KMS-11 (cell line): ENCODE data around the gene GRK2.

Experiments used
- H2AFZ ChIP-seq: fragments of 200-600 bp; sonication (generic); 2 replicates; pipeline ENCODE4 v1.6.1; 2016; ENCODE audit warnings: antibody characterized with exemption, mixed run types, low read depth
- H3K27ac ChIP-seq: fragments of 200-600 bp; sonication (generic); 2 replicates; pipeline ENCODE4 v1.6.1; 2016; ENCODE audit warnings: mild to moderate bottlenecking, mixed run types
- H3K27me3 ChIP-seq: fragments of 200-600 bp; sonication (generic); 2 replicates; pipeline ENCODE4 v1.6.1; 2017; ENCODE audit warnings: mild to moderate bottlenecking, low read depth, mixed run types, moderate library complexity; ENCODE audit not compliant: insufficient read depth
- H3K36me3 ChIP-seq: fragments of 200-600 bp; sonication (generic); 2 replicates; pipeline ENCODE4 v1.6.1; 2017; ENCODE audit warnings: mild to moderate bottlenecking, mixed run types; ENCODE audit not compliant: insufficient read depth
- H3K4me1 ChIP-seq: fragments of 200-600 bp; sonication (generic); 2 replicates; pipeline ENCODE4 v1.6.1; 2016; ENCODE audit warnings: mild to moderate bottlenecking, low read depth, mixed run types; ENCODE audit not compliant: poor library complexity, severe bottlenecking
- H3K4me2 ChIP-seq: fragments of 200-600 bp; sonication (generic); 2 replicates; pipeline ENCODE4 v1.7.0; 2016; ENCODE audit warnings: mild to moderate bottlenecking, mixed run types
- H3K4me3 ChIP-seq: fragments of 200-600 bp; sonication (generic); IDR thresholded peaks from 2 replicates; pipeline ENCODE4 v1.6.1; 2017; ENCODE audit warnings: low read depth, low read length, mixed read lengths; ENCODE audit not compliant: insufficient read depth
- H3K79me2 ChIP-seq: fragments of 200-600 bp; sonication (generic); 2 replicates; pipeline ENCODE4 v1.6.1; 2016; ENCODE audit warnings: low read depth, mixed run types; ENCODE audit not compliant: insufficient read depth
- H3K9ac ChIP-seq: fragments of 200-600 bp; sonication (generic); 2 replicates; pipeline ENCODE4 v1.6.1; 2016; ENCODE audit warnings: mild to moderate bottlenecking, mixed run types
- H4K20me1 ChIP-seq: fragments of 200-600 bp; sonication (generic); 2 replicates; pipeline ENCODE4 v1.6.1; 2016; ENCODE audit warnings: mild to moderate bottlenecking, mixed run types; ENCODE audit not compliant: insufficient read depth
- TF ChIP-seq, protein P1 (sequence below): fragments of 200-600 bp; sonication (generic); conservative IDR thresholded peaks from 2 replicates; pipeline ENCODE4 v1.6.1; 2017; ENCODE audit warnings: low read depth, mild to moderate bottlenecking, antibody characterized with exemption, low read length, moderate library complexity, mixed read lengths

GRK2 gene

DNA sequence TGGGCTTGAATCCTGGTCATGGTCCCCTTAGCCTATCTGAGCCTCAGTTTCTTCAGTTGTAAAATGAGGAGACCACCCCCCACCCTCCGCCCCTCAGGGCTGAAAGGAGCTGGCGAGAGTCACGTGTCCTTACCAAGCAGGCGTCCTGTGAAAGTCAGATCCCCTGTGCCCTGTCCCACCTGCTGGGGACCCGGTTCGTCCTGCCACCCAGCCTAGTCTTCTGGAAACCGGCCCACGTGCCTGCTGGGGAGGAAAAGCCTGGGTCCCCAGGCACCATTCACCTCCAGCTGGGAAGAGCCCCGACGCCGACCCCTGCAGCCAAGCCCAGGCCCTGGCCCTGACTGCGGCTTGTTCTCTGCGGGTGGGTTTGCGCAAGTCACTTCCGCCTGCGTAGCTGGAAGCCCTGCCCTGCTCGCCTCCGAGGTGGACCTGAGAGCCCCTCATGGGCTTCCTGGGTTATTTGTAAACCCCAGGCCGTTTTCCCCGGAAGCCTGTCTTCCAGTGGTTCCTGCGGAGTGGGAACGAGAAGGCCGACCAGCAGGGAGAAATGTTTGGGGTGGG, 36.4 kb downstream of the GRK2 start:
- H3K9ac ChIP-seq: no peak overlapping the region
- H4K20me1 ChIP-seq: no peaks in the 10 kb centered on the region
- no peaks in the 10 kb centered on the region for H3K36me3 ChIP-seq
- H3K79me2 ChIP-seq: no peaks in the 10 kb centered on the region
- no peaks in the 10 kb centered on the region for H3K27me3 ChIP-seq
- H3K27ac ChIP-seq: no peak overlapping the region
- H3K4me2 ChIP-seq: peak overlapping the region; percentile 54
- H3K4me3 ChIP-seq: no peak overlapping the region
- TF ChIP-seq, protein P1, sequence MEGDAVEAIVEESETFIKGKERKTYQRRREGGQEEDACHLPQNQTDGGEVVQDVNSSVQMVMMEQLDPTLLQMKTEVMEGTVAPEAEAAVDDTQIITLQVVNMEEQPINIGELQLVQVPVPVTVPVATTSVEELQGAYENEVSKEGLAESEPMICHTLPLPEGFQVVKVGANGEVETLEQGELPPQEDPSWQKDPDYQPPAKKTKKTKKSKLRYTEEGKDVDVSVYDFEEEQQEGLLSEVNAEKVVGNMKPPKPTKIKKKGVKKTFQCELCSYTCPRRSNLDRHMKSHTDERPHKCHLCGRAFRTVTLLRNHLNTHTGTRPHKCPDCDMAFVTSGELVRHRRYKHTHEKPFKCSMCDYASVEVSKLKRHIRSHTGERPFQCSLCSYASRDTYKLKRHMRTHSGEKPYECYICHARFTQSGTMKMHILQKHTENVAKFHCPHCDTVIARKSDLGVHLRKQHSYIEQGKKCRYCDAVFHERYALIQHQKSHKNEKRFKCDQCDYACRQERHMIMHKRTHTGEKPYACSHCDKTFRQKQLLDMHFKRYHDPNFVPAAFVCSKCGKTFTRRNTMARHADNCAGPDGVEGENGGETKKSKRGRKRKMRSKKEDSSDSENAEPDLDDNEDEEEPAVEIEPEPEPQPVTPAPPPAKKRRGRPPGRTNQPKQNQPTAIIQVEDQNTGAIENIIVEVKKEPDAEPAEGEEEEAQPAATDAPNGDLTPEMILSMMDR: no peak
- no peaks in the 10 kb centered on the region for H3K4me1 ChIP-seq
- peak overlapping the region; percentile 71; the same call in 1 of the 2 replicates for H2AFZ ChIP-seq

GRCh38 chr11:67303132-67303834, 37.0 kb downstream of the GRK2 start, which contains the start of gene SSH3:
SSH3 (plus strand) TSS chr11:67303530; CDS start chr11:67303626, 96 bp downstream.
- no peaks in the 10 kb centered on the region for H3K4me1 ChIP-seq
- peak within 1 kb of the TSS; percentile 71 for H2AFZ ChIP-seq

GRCh38 chr11:67303835-67304411, 37.6 kb downstream of the GRK2 start:
- Histone ChIP-seq H3K27me3 (no peaks in the 10 kb centered on the region), H3K4me2 (peak overlapping the region; percentile 54; the same call in 1 of the 2 replicates), H3K9ac (peak overlapping the region; percentile 51; the same call in 1 of the 2 replicates), H3K79me2 (no peaks in the 10 kb centered on the region), H3K36me3 (no peaks in the 10 kb centered on the region), H4K20me1 (no peaks in the 10 kb centered on the region), H3K27ac (no peak overlapping the region), H2AFZ (peak overlapping the region; percentile 71), H3K4me3 (no peak overlapping the region), H3K4me1 (no peaks in the 10 kb centered on the region)
- TF ChIP-seq, protein P1: no peak

More at GRCh38 chr11:67303132-67303834, 37.0 kb downstream of the GRK2 start, which contains the start of gene SSH3:
- no peaks in the 10 kb centered on the region for H3K27me3 ChIP-seq
- H3K27ac ChIP-seq: no peak within 1 kb of the TSS
- peak within 1 kb of the TSS; percentile 51; the same call in 1 of the 2 replicates for H3K9ac ChIP-seq
- H3K4me3 ChIP-seq: no peak within 1 kb of the TSS
- peak within 1 kb of the TSS; percentile 54 for H3K4me2 ChIP-seq
- H3K79me2 ChIP-seq: no peaks in the 10 kb centered on the region
- H3K36me3 ChIP-seq: no peaks in the 10 kb centered on the region
- TF ChIP-seq, protein P1: no peak
- no peaks in the 10 kb centered on the region for H4K20me1 ChIP-seq

GRCh38 chr11:67304511-67305113, 38.3 kb downstream of the GRK2 start:
- TF ChIP-seq, protein P1: no peak
- no peaks in the 10 kb centered on the region for H4K20me1 ChIP-seq
- H3K79me2 ChIP-seq: no peaks in the 10 kb centered on the region
- no peaks in the 10 kb centered on the region for H3K27me3 ChIP-seq
- no peak overlapping the region for H3K9ac ChIP-seq
- H3K4me1 ChIP-seq: no peaks in the 10 kb centered on the region
- no peak overlapping the region for H2AFZ ChIP-seq
- no peak overlapping the region for H3K4me2 ChIP-seq
- no peak overlapping the region for H3K4me3 ChIP-seq
- no peak overlapping the region for H3K27ac ChIP-seq
- no peaks in the 10 kb centered on the region for H3K36me3 ChIP-seq
